Loucy (cell line): ENCODE data around the gene ZBTB8A.

Experiments used
- CTCF ChIP-seq: fragments of 200-600 bp; sonication (generic); conservative IDR thresholded peaks from 2 replicates; pipeline ENCODE4 v1.5.1; 2014; ENCODE audit warnings: mild to moderate bottlenecking, antibody characterized with exemption, low read length
- EZH2phosphoT487 ChIP-seq: fragments of 200-600 bp; IDR thresholded peaks from 2 replicates; pipeline ENCODE4 v1.6.1; 2018; ENCODE audit warnings: antibody characterized with exemption, mild to moderate bottlenecking, moderate library complexity, borderline replicate concordance

DNA sequence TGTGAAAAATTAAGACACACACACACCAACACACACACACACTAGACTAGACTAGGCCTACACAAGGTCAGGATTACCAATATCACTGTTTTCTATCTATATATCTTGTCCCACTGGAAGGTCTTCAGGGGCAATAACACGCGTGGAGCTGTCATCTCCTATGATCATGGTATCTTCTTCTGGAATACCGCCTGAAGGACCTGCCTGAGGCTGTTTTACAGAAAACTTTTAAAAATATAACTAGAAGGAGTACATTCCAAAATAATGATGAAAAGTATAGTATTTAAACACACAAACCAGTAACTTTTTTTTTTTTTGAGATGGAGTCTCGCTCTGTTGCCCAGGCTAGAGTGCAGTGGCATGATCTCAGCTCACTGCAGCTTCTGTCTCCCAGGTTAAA is 20.3 kb upstream of the ZBTB8A start:
- no peak for TF ChIP-seq CTCF
- TF ChIP-seq EZH2phosphoT487 = no peak
